ENCODE results near the gene MACF1.

DNA sequence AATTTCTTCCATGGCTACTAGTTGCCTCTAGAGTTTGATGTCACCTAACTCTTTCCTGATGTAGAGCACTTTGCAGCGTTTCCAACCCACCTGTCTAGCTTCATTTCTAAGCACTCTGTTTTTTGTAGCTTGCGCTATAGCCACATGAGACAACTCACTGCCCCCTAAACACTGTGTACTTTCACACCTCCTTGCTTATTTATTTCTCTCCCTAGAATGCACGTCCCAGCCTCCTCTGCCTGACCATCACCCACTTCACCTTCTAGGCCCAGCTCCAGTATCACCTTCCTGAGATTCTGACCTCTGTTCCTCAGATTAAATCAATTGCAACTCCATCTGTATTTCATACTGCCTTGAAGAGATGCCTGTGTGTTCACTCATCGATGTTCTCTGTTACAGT is 32.5 kb downstream of the MACF1 start:
- TF ChIP-seq CTCF (IDR thresholded peaks at IDR 0.05) (no peak), POLR2A (IDR thresholded peaks at IDR 0.05) (no peak), EP300 (IDR thresholded peaks at IDR 0.05) (no peak)
